A673 (cell line): ENCODE measurements around the gene CATSPERZ.

Source experiments
- EZH2 ChIP-seq: fragments of 200-600 bp; sonication (generic); IDR thresholded peaks from 2 replicates; pipeline ENCODE4 v1.6.1; 2017; ENCODE audit warnings: borderline replicate concordance, low read depth, mild to moderate bottlenecking, mixed read lengths, antibody characterized with exemption, low read length; ENCODE audit not compliant: poor library complexity, severe bottlenecking
- TF ChIP-seq, protein P1 (sequence below): fragments of 300-800, 200-600 bp; sonication (generic); conservative IDR thresholded peaks from 2 replicates; pipeline ENCODE4 v1.5.1; 2017; ENCODE audit warnings: low read depth, mild to moderate bottlenecking, antibody characterized with exemption, low read length, moderate library complexity, mixed read lengths

DNA sequence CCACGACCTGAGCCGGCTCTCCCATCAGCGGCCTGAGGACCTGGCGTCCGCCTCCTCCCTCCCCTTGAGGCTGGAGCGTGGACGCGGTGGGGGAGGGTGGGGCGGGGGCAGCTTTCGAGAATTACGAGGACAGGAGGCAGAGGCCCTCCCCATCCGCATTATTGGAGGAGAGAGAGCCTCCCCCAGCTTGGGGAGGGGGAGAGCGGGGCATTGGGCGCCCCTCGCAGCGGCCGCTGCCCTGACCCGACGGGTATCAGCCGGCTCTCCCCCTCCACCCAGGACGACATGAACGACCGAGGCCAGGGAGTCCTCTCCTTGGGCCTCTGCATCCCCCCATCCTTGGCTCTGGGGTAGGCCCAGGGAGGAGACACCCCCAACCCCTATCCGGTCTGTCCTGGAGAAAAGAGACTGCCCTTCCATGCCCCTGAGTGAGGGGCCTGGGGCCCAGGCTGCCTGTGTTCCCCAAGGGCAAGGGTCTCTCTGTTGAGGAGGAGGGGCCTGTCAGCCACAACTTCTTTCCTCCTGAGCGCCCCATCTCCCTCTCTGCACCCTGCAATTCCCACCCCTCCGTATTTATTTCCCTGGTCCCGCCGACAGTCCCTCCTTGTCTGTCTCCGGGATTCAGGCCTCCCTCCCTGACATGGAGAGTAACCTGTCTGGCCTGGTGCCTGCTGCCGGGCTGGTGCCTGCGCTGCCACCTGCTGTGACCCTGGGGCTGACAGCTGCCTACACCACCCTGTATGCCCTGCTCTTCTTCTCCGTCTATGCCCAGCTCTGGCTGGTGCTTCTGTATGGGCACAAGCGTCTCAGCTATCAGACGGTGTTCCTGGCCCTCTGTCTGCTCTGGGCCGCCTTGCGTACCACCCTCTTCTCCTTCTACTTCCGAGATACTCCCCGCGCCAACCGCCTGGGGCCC lies 14.0 kb upstream of the CATSPERZ start:
- TF ChIP-seq EZH2 = no peak
- TF ChIP-seq, protein P1, sequence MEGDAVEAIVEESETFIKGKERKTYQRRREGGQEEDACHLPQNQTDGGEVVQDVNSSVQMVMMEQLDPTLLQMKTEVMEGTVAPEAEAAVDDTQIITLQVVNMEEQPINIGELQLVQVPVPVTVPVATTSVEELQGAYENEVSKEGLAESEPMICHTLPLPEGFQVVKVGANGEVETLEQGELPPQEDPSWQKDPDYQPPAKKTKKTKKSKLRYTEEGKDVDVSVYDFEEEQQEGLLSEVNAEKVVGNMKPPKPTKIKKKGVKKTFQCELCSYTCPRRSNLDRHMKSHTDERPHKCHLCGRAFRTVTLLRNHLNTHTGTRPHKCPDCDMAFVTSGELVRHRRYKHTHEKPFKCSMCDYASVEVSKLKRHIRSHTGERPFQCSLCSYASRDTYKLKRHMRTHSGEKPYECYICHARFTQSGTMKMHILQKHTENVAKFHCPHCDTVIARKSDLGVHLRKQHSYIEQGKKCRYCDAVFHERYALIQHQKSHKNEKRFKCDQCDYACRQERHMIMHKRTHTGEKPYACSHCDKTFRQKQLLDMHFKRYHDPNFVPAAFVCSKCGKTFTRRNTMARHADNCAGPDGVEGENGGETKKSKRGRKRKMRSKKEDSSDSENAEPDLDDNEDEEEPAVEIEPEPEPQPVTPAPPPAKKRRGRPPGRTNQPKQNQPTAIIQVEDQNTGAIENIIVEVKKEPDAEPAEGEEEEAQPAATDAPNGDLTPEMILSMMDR = no peak
